Motor neuron (in vitro differentiated cells): ENCODE data around the gene DAP. TPM values are rescaled to one million over a fixed set of nuclear protein-coding genes. Genes with fewer than 3 reads are reported as not detected.
"Not testable (repeated sequence)": the region's sequence is repeated elsewhere in the genome, so short reads cannot be mapped to it uniquely, and the experiment has no call there.

Experiments used
- ATAC-seq, 8 experiments: fragments of 200-7000 bp; cut with Tn5 transposase; replicated peaks in 6 of 8; 2 replicates each; pipeline ENCODE4 v1.8.0; 2021; ENCODE audit warnings: mild to moderate bottlenecking in 8 of 8, moderate library complexity in 8 of 8
- H3K27ac ChIP-seq, 2 donors: fragments of 250-450 bp; sonication (Bioruptor Pico); 2 replicates each; pipeline ENCODE4 v1.9.0; 2021; ENCODE audit warnings: antibody characterized with exemption in 2 of 2, mild to moderate bottlenecking in 2 of 2, moderate library complexity in 1 of 2
- H3K4me1 ChIP-seq, 2 donors: fragments of 250-450 bp; sonication (Bioruptor Pico); replicated peaks in 1 of 2; 2 replicates each; pipeline ENCODE4 v1.6.1; 2021; ENCODE audit warnings: antibody characterized with exemption in 2 of 2, mild to moderate bottlenecking in 2 of 2, moderate library complexity in 1 of 2
- H3K4me3 ChIP-seq, 5 donors: fragments of 250-450 bp; sonication (Bioruptor Pico); 2 replicates each; pipeline ENCODE4 v1.9.0; 2021; ENCODE audit warnings: antibody characterized with exemption in 5 of 5, mild to moderate bottlenecking in 5 of 5, moderate library complexity in 4 of 5
- WGBS, 10 experiments: fragments of 450-650 bp; shearing (Covaris generic); methylation state at CpG; one replicate each; pipeline ENCODE4 v1.0.0; 2022; 5-methylcytosine and 5-hydroxymethylcytosine counted together
- in situ Hi-C, 9 experiments: fragments of 400-800 bp; cut with MboI; loops; one replicate each; pipeline ENCODE4 v1.15.0; 2021; ENCODE audit warnings: low sequenced_read_pairs in 9 of 9, low pct_unique_long_range_greater_than_20kb in 2 of 9; ENCODE audit not compliant: unreplicated experiment in 9 of 9
- total RNA-seq, 8 experiments: library from RNA; unstranded; fragments of 300-600 nt; gene quantifications; 2 replicates each; pipeline versions ENCODE4 v1.2.3 to v1.2.4, GENCODE V29; 2022

The DAP gene
- total RNA-seq, 8 experiments from 2014 or later: 14.3 to 75.1 (median 38.9) TPM

DNA sequence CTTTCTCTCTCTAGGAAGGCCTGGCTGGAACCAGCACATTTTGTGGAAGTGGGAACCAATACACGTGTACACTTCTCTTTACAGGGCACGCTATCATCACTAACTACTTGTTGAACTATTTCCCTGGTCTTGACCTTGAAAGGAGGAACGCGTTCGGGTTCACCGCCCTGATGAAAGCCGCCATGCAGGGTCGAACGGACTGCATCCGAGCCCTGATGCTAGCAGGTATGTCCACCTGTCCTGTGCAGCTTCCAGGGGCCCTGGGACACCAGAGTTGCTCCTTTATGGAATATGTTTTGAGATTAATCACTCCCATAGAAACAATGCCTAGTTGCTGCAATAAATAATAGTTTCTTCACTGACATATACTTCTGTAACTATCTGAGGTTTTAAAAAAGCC, 123.1 kb downstream of the DAP start:
- Histone ChIP-seq H3K27ac (no peak overlapping the region), H3K4me3 (no peak overlapping the region), H3K4me1 (no peaks in the 10 kb centered on the region)
- ATAC-seq: no peak
- WGBS, 10 experiments: 40 to 94% (median 80%) methylated on average over 1 to 8 of the region's 10 CpGs; no CpG with 5 or more reads in 3 of the 10 experiments
- in situ Hi-C loops: loop anchor here in 4 of 9 experiments (25.0 kb wide), 2 partner anchors 176 to 351 kb away; no protein-coding TSS in a partner anchor

DNA sequence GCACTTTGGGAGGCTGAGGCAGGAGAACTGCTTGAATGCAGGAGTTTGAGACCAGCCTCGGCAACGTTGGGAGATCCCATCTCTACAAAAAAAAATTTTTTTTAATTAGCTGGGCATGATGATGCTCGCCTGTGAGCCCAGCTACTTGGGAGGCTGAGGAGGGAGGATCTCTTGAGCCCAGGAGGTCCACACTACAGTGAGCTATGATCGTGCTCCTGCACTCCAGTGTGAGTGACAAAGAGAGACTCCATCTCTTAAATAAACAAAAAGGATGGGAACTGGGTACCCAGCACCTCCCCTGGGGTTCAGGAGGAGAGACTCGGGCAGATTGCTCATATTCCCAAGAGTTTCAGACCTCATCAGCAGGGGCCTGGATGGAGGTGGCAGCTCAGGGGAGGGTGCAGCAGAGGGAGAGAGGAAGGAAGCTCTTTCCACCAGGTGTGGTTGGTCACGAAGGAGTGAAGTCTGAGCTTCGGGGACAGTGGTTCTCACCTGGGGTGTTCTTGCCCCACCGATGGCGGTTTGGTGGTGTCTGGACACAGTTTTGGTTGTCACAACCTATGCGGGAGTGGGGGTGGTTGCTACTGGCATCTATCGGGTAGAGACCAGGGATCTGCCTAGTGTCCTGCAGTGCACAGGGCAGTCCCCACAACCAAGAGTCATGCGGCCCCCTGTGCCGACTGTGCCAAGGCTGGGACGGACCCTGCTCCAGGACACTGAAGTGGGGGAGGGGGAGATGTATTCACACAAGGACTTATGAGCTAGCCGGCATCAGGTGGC, 124.5 kb downstream of the DAP start:
- ATAC-seq: no peak
- in situ Hi-C loops: loop anchor here in 4 of 9 experiments (25.0 kb wide), 2 partner anchors 174 to 349 kb away; no protein-coding TSS in a partner anchor
- no peaks in the 10 kb centered on the region for H3K4me1 ChIP-seq
- no peak overlapping the region for H3K4me3 ChIP-seq
- no peak overlapping the region for H3K27ac ChIP-seq
- whole genome bisulfite sequencing, 10 experiments: 44 to 86% (median 80%) methylated on average over 1 to 8 of the region's 15 CpGs; no CpG with 5 or more reads in 1 of the 10 experiments

DNA sequence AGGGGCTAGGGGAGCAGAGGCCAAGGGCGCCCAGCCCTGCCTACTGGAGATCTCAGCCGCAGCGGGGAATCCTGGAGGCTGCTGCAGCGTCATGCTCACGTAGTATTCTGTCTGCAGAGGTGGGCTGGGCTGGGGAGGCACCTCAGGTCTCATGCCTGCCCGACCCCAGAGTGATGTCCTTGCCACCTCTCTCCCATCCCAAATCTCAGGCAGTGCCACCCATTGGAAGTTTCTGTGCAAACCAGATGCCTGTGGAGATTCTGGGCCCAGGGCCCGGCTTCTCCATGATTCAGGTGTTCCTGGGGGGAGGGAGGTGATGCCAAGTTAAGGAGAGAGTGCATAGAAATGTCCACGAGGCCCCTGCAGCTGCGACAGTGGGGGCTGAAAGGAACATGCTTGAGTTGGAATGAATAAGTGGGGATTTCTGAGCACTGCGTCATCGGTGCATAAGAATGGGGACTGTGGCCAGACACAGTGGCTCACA, 125.1 kb downstream of the DAP start:
- no peak overlapping the region for H3K4me3 ChIP-seq
- in situ Hi-C loops: loop anchor here in 4 of 9 experiments (25.0 kb wide), 2 partner anchors 174 to 349 kb away; no protein-coding TSS in a partner anchor
- ATAC-seq: no peak
- 0 to 100% (median 67%) methylated on average over 1 to 8 of the region's 11 CpGs; no CpG with 5 or more reads in 6 of the 10 experiments for WGBS, 10 experiments
- peaks cover 0 to 6% of the 10 kb centered on the region in 2 donors for H3K4me1 ChIP-seq
- H3K27ac ChIP-seq: no peak overlapping the region

DNA sequence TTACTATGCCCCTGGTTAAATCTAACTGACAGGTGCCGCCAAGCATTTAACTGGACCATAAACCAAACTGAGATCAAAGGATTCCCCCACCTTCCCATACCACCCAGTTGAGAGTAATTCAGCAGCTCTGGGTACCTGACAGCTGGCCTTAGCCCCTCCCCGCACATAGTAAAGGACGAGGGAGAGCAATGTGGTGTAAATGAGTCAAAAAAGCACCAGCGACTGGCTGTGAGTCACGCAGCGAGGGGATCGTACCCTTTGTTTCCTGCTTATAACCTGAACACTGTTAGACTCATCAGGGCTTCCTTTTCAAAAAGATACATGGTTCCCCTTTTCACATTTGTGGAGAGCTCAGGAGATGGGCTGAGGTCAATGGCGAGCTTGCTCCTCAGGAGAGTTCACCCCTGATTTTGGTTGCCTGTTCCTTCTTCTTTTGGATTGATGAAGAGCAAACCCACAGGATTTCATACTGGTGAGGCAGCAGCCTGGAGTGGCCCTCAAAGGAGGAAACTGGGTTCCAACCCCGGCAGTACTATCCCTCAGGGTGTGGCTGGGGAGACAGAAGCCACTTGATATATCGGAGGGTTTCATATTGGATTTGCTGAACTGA, 125.7 kb downstream of the DAP start:
- no peak overlapping the region for H3K4me3 ChIP-seq
- no peak overlapping the region for H3K27ac ChIP-seq
- peak in 3 of 8 experiments; percentile 22 to 57 (median 25) for ATAC-seq
- WGBS, 10 experiments: 27 to 73% (median 45%) methylated on average over 2 to 8 of the region's 10 CpGs; no CpG with 5 or more reads in 3 of the 10 experiments
- in situ Hi-C loops: loop anchor here in 4 of 9 experiments (25.0 kb wide), 2 partner anchors 173 to 348 kb away; no protein-coding TSS in a partner anchor
- H3K4me1 ChIP-seq: peaks cover 0 to 6% of the 10 kb centered on the region in 2 donors

DNA sequence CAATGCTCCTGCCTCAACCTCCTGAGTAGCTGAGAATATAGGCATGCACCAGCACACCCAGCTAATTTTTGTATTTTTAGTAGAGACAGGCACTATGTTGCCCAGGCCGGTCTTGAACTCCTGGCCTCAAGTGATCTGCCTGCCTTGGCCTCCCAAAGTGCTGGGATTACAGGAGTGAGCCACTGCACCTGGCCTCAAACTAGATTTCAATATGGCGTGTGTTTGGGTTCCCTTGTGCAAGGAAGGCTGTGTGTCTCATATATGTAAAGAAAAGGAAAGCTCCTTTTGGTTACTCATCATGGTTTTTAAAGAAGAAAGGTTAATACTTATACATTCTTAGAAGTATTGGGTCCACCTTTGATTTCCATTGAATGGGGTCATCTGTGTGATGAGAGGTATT, 126.5 kb downstream of the DAP start:
- in situ Hi-C loops: loop anchor here in 4 of 9 experiments (25.0 kb wide), 2 partner anchors 172 to 347 kb away; no protein-coding TSS in a partner anchor
- WGBS, 10 experiments: 90 to 100% (median 100%) methylated on average over 1 to 2 of the region's 2 CpGs; no CpG with 5 or more reads in 7 of the 10 experiments
- Histone ChIP-seq H3K4me3 (no peak overlapping the region), H3K27ac (no peak overlapping the region), H3K4me1 (peaks cover 0 to 6% of the 10 kb centered on the region in 2 donors)
- ATAC-seq: no peak

DNA sequence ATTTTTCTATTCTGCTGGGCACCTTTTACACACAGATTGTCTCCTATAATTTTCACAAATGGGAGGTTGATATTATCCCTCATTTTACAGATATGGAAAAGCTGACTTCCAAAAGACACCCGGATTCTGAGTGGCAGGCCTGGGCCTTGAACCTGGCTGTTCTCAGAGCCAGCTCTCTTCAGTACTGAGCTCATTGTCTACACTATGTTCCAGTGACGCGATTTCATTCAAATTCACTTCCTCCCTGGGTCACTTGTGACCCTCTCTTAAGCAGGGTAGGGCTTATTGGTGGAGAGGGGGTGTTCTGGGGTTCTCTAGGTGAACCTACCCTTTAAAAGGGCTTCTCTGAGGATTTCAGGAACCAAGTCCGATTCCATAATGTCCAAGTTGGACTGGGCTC, 127.0 kb downstream of the DAP start:
- Histone ChIP-seq H3K27ac (no peak overlapping the region), H3K4me3 (no peak overlapping the region), H3K4me1 (peaks cover 0 to 6% of the 10 kb centered on the region in 2 donors)
- 62 to 100% (median 90%) methylated on average over 3 to 4 of the region's 4 CpGs; no CpG with 5 or more reads in 3 of the 10 experiments for WGBS, 10 experiments
- ATAC-seq: no peak
- in situ Hi-C loops: loop anchor here in 4 of 9 experiments (25.0 kb wide), 2 partner anchors 172 to 347 kb away; no protein-coding TSS in a partner anchor

DNA sequence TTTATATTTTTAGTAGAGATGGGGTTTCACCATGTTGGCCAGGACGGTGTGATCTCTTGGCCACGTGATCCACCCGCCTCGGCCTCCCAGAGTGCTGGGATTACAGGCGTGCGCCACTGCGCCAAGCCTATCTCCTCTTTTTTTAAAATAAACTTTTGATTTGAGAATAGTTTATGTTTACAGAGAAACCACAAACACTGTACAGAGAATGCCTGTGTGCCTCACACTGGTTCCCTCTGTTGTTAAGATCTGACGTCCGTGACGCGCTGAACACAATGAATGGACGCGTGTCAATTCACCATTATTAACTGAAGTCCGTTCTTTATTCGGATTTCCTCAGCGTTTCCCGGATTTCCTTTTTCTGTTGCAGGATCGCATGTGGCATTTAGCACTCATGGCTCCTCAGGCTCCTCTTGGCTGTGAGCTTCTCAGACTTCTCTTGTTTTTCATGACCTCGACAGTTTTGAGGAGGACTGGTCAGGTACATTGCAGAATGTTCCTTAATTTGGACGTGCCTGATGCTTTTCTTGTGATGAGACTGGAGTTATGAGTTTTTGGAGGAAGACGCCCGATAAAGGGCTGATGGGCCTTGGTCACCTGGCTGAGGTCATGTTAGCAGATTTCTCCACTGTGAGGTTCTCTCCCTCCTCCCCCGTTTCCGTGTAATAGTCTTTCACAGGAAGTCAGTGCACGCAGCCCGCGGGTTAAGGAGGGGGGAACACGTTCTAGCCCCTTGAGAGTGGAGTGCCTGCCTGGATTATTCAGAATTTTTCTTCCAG, 127.6 kb downstream of the DAP start:
- Histone ChIP-seq H3K4me1 (peaks cover 0 to 6% of the 10 kb centered on the region in 2 donors), H3K4me3 (no peak overlapping the region), H3K27ac (no peak overlapping the region)
- WGBS, 10 experiments: 67 to 100% (median 96%) methylated on average over 3 to 25 of the region's 28 CpGs
- no peak for ATAC-seq
- in situ Hi-C loops: loop anchor here in 4 of 9 experiments (25.0 kb wide), 2 partner anchors 171 to 346 kb away; no protein-coding TSS in a partner anchor

DNA sequence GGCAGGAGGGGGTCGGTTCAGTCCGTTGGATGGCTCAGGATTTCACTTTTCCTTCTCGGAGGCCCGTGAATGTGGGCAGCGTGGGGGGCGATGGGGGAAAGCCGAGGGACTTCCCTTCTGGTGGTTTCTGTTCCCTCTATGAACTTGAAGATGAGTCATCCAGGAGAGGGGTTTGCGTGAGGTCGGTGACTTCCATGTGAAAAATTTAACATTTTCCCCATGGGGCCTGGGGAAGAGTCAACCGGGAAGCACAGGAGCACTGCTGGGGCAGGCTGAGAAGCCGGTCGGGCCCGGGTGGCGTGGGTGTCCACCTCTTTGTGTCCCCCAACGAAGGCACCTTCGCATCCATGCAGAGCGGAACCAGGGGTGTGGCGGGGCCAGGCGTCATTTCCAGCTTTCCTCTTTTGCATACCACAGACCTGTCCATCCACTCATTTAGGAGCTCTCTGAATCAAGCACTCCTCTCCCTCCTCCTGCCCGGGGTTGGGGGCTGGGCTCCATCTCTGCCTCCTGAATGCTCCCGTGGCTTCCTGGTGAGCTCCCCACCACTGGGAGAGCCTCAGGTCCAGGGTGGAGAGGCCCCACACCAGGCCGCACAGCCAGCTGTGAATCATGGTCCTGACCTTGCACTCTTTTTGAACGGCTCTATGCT, 128.8 kb downstream of the DAP start:
- no peak overlapping the region for H3K4me3 ChIP-seq
- 50 to 100% (median 80%) methylated on average over 1 to 10 of the region's 23 CpGs; no CpG with 5 or more reads in 3 of the 10 experiments for WGBS, 10 experiments
- in situ Hi-C loops: loop anchor here in 4 of 9 experiments (25.0 kb wide), 2 partner anchors 170 to 345 kb away; no protein-coding TSS in a partner anchor
- no peak overlapping the region for H3K27ac ChIP-seq
- ATAC-seq: no peak
- peaks cover 0 to 9% of the 10 kb centered on the region in 2 donors for H3K4me1 ChIP-seq

DNA sequence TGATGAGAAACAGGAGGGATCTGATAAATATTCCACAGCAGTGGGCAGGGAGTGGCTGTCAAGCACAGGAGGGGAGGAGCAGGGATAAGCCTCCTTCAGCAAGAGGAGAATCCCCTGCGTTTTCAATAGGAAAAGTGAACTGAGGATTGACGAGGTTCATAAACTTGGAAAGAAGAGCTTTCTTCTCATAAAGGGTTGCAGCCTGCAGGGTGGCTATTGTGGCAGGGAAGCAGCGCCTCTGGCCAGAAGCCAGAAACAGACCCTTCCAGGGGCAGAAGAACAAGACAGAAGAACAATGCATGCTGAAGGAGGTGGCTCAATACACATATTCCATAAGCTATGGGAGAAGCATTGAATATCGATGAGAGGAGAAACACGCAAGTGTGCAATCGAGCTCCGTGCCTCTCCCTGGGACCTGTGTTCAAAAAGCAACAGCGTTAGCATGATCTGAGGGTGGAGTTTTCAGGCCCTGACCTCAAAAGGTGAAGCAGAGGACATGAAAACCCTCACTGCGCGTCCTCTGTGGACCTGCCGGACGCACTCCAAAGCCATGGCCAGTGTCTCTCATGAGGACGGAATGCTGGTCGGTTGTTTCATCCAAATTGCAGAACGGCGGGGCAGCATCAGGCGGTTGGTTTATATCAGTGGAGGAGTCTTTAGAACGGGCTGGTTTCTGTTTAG, 129.6 kb downstream of the DAP start:
- no peak overlapping the region for H3K27ac ChIP-seq
- in situ Hi-C loops: loop anchor here in 4 of 9 experiments (25.0 kb wide), 2 partner anchors 169 to 344 kb away; no protein-coding TSS in a partner anchor
- 38 to 94% (median 74%) methylated on average over 2 to 14 of the region's 18 CpGs; no CpG with 5 or more reads in 3 of the 10 experiments for WGBS, 10 experiments
- no peak overlapping the region for H3K4me3 ChIP-seq
- ATAC-seq: no peak
- H3K4me1 ChIP-seq: peaks cover 7 to 17% of the 10 kb centered on the region in 2 donors

DNA sequence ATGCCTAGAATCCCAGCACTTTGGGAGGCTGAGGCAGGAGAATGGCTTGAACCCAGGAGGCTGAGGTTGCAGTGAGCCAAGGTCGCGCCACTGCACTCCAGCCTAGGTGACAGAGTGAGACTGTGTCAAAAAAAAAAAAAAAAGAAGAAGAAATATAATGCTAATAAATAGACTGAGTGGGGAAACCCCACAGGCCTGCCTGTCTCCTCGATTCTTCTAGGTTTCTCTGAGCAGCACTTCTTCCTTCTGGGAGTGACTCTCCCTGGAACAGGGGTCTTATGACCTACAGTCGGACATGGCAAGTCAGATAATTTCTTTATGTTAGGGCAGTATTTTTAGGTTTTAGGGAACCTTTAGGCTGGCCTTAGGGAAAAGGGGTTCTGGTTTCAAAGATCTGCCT, 130.3 kb downstream of the DAP start:
- ATAC-seq, H3K4me3 ChIP-seq, H3K27ac ChIP-seq: not testable (repeated sequence)
- whole genome bisulfite sequencing, 10 experiments: 30 to 100% (median 93%) methylated on average over 1 to 4 of the region's 4 CpGs; no CpG with 5 or more reads in 2 of the 10 experiments
- peaks cover 9 to 17% of the 10 kb centered on the region in 2 donors for H3K4me1 ChIP-seq
- in situ Hi-C loops: loop anchor here in 4 of 9 experiments (25.0 kb wide), 2 partner anchors 168 to 343 kb away; no protein-coding TSS in a partner anchor

DNA sequence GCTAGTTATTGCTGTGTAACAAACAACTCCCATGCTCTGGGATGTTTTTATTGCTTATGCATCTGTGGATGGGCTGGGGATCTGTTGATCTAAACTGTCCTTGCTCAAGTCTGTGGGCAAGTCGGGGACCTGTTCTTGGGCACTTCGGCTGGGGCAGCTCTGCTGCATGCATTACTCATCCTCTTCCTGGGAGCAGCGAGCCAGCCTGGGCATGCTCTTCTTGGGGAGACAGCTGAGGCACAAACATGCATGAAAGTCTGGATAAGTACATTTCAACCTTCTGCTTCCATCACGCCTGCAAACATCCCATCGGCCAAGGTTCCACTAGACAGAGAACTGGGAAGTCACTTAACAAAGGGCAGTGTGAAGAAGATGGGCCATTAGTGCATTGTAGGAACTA, 130.9 kb downstream of the DAP start:
- WGBS, 10 experiments: 78 to 100% (median 88%) methylated on average over 1 to 5 of the region's 5 CpGs; no CpG with 5 or more reads in 2 of the 10 experiments
- H3K4me1 ChIP-seq: peaks cover 9 to 17% of the 10 kb centered on the region in 2 donors
- H3K27ac ChIP-seq: no peak overlapping the region
- no peak overlapping the region for H3K4me3 ChIP-seq
- no peak for ATAC-seq
- in situ Hi-C loops: loop anchor here in 4 of 9 experiments (25.0 kb wide), 2 partner anchors 168 to 343 kb away; no protein-coding TSS in a partner anchor
